ENCODE measurements around the gene ZNF568.

GRCh38 chr19:36997843-36998235 is 81.7 kb downstream of the ZNF568 start:
- no peak for TF ChIP-seq POLR2A (IDR thresholded peaks at IDR 0.05)
- TF ChIP-seq CTCF (IDR thresholded peaks at IDR 0.05) = no peak
- TF ChIP-seq POLR2AphosphoS5 (IDR thresholded peaks at IDR 0.05; ENCODE audit: insufficient read depth in 1 of 2, low read depth in 1 of 2) = no peak
